NCI-H187 (cell line): ENCODE data around the gene GLT6D1.

Source experiments
- DNase-seq, 2 experiments: peaks; one replicate each; lab custom pipeline; 2025; lab: John Stamatoyannopoulos, UW

Gene GLT6D1

GRCh38 chr9:135584934-135585333 lies 54.4 kb downstream of the GLT6D1 start:
- DNase-seq: no peak

GRCh38 chr9:135584371-135584770 lies 55.0 kb downstream of the GLT6D1 start:
- no peak for DNase-seq

- DNase-seq: no peak
Observed at GRCh38 chr9:135583688-135584011, 55.7 kb downstream of the GLT6D1 start.

GRCh38 chr9:135582966-135583687 lies 56.2 kb downstream of the GLT6D1 start:
- DNase-seq: no peak

GRCh38 chr9:135582541-135582940 lies 56.8 kb downstream of the GLT6D1 start:
- no peak for DNase-seq

GRCh38 chr9:135581636-135582426 lies 57.5 kb downstream of the GLT6D1 start:
- no peak for DNase-seq

GRCh38 chr9:135580664-135581380 lies 58.5 kb downstream of the GLT6D1 start:
- DNase-seq: no peak

GRCh38 chr9:135579889-135580660 lies 59.3 kb downstream of the GLT6D1 start:
- DNase-seq: no peak

GRCh38 chr9:135579356-135579755 lies 60.0 kb downstream of the GLT6D1 start:
- no peak for DNase-seq

GRCh38 chr9:135577256-135577655 lies 62.1 kb downstream of the GLT6D1 start:
- no peak for DNase-seq

GRCh38 chr9:135575995-135576631 lies 63.2 kb downstream of the GLT6D1 start:
- DNase-seq: no peak

GRCh38 chr9:135574943-135575342 lies 64.4 kb downstream of the GLT6D1 start:
- DNase-seq: no peak

GRCh38 chr9:135574331-135574730 lies 65.0 kb downstream of the GLT6D1 start:
- DNase-seq: no peak
